DND-41 (cell line): ENCODE data around the gene SMARCD3.

Source experiments
- ATAC-seq: fragments of 200-7000 bp; cut with Tn5 transposase; 3 replicates; pipeline ENCODE4 v1.9.1; 2021; ENCODE audit warnings: low read depth; ENCODE audit not compliant: insufficient read depth
- DNase-seq: peaks from one replicate; pipeline ENCODE4 v3.0.0-alpha.2; 2020
- H2AFZ ChIP-seq: 2 replicates; pipeline ENCODE4 v1.6.0; 2012; ENCODE audit warnings: low read depth, low read length
- H3K27ac ChIP-seq: 2 replicates; pipeline ENCODE4 v1.5.1; 2012; ENCODE audit warnings: low read length, inconsistent platforms
- H3K27me3 ChIP-seq: fragments of 200-600 bp; sonication (generic); 2 replicates; pipeline ENCODE4 v1.6.0; 2012; ENCODE audit warnings: low read length, mild to moderate bottlenecking, inconsistent platforms; ENCODE audit not compliant: insufficient read depth, poor library complexity
- H3K36me3 ChIP-seq: 2 replicates; pipeline ENCODE4 v1.5.1; 2012; ENCODE audit warnings: low read length, inconsistent platforms; ENCODE audit not compliant: insufficient read depth
- H3K4me1 ChIP-seq: 2 replicates; pipeline ENCODE4 v1.5.1; 2012; ENCODE audit warnings: mild to moderate bottlenecking, low read length; ENCODE audit not compliant: insufficient read depth
- H3K4me2 ChIP-seq: 2 replicates; pipeline ENCODE4 v1.6.0; 2012; ENCODE audit warnings: mild to moderate bottlenecking, moderate library complexity, low read length, inconsistent platforms; ENCODE audit not compliant: insufficient read depth
- H3K4me3 ChIP-seq, 2 experiments: fragments of 200-600 bp in 1 of 2; shearing (Covaris generic) in 1 of 2; 2 replicates each; pipeline ENCODE4 v1.5.1; 2012 to 2016; ENCODE audit warnings: inconsistent platforms in 2 of 2, low read length in 2 of 2, mild to moderate bottlenecking in 2 of 2, low read depth in 1 of 2, moderate library complexity in 1 of 2
- H3K79me2 ChIP-seq: 2 replicates; pipeline ENCODE4 v1.6.0; 2012; ENCODE audit warnings: low read length, inconsistent platforms; ENCODE audit not compliant: insufficient read depth
- H3K9ac ChIP-seq: 2 replicates; pipeline ENCODE4 v1.6.0; 2012; ENCODE audit warnings: low read depth, mild to moderate bottlenecking, inconsistent platforms, low read length, moderate library complexity
- H3K9me3 ChIP-seq: 2 replicates; pipeline ENCODE4 v1.5.1; 2012; ENCODE audit warnings: low read length, moderate library complexity, mild to moderate bottlenecking, inconsistent platforms; ENCODE audit not compliant: insufficient read depth, severe bottlenecking
- H4K20me1 ChIP-seq: 2 replicates; pipeline ENCODE4 v1.6.0; 2012; ENCODE audit warnings: low read length; ENCODE audit not compliant: insufficient read depth
- CTCF ChIP-seq: IDR thresholded peaks from 2 replicates; pipeline ENCODE4 v1.5.1; 2012; ENCODE audit warnings: borderline replicate concordance, low read length, moderate library complexity, mild to moderate bottlenecking; ENCODE audit not compliant: poor library complexity, severe bottlenecking; ENCODE audit errors: extremely low read depth
- EZH2 ChIP-seq: IDR thresholded peaks from 3 replicates; pipeline ENCODE4 v1.6.1; 2012; ENCODE audit warnings: borderline replicate concordance, low read depth, mild to moderate bottlenecking, moderate library complexity, low read length, inconsistent platforms; ENCODE audit not compliant: severe bottlenecking

Gene SMARCD3

GRCh38 chr7:151252961-151253711 is 4.6 kb upstream of the SMARCD3 start:
- H3K4me2 ChIP-seq: no peak overlapping the region
- H3K9ac ChIP-seq: no peak overlapping the region
- DNase-seq: no peak
- peaks cover 89% of the 10 kb centered on the region for H3K27me3 ChIP-seq
- no peak overlapping the region for H2AFZ ChIP-seq
- ATAC-seq: no peak
- no peaks in the 10 kb centered on the region for H3K36me3 ChIP-seq
- H3K4me1 ChIP-seq: peaks cover 25% of the 10 kb centered on the region
- no peak overlapping the region for H3K4me3 ChIP-seq
- TF ChIP-seq CTCF (no peak), EZH2 (no peak)
- no peak overlapping the region for H3K27ac ChIP-seq
- peaks cover 19% of the 10 kb centered on the region for H4K20me1 ChIP-seq
- H3K9me3 ChIP-seq: no peaks in the 10 kb centered on the region
- H3K79me2 ChIP-seq: no peaks in the 10 kb centered on the region

- ATAC-seq (no peak), DNase-seq (no peak)
- H4K20me1 ChIP-seq: peaks cover 23% of the 10 kb centered on the region
- no peak overlapping the region for H3K4me3 ChIP-seq
- H3K4me2 ChIP-seq: 0 out of 2 replicates have a peak overlapping the region, but pooled peaks have one; percentile 57
- peaks cover 90% of the 10 kb centered on the region for H3K27me3 ChIP-seq
- H3K36me3 ChIP-seq: no peaks in the 10 kb centered on the region
- H3K9me3 ChIP-seq: no peaks in the 10 kb centered on the region
- H3K27ac ChIP-seq: no peak overlapping the region
- no peaks in the 10 kb centered on the region for H3K79me2 ChIP-seq
- peaks cover 31% of the 10 kb centered on the region for H3K4me1 ChIP-seq
- TF ChIP-seq EZH2 (no peak), CTCF (no peak)
- H3K9ac ChIP-seq: no peak overlapping the region
- no peak overlapping the region for H2AFZ ChIP-seq
Measured at GRCh38 chr7:151252561-151252835, 4.0 kb upstream of the SMARCD3 start.

- peak; percentile 70 for DNase-seq
Measured at GRCh38 chr7:151251689-151252560, 3.4 kb upstream of the SMARCD3 start.

More at GRCh38 chr7:151251689-151252560, 3.4 kb upstream of the SMARCD3 start:
- H3K9me3 ChIP-seq: no peaks in the 10 kb centered on the region
- peak overlapping the region; percentile 54 for H2AFZ ChIP-seq
- no peaks in the 10 kb centered on the region for H3K79me2 ChIP-seq
- H3K27me3 ChIP-seq: peaks cover 92% of the 10 kb centered on the region
- no peaks in the 10 kb centered on the region for H3K36me3 ChIP-seq
- H4K20me1 ChIP-seq: peaks cover 28% of the 10 kb centered on the region
- H3K9ac ChIP-seq: peak overlapping the region; percentile 28; the same call in 1 of the 2 replicates
- H3K4me1 ChIP-seq: peaks cover 33% of the 10 kb centered on the region
- H3K27ac ChIP-seq: no peak overlapping the region
- TF ChIP-seq CTCF (no peak), EZH2 (peak; percentile 74)
- peak overlapping the region; percentile 57 for H3K4me2 ChIP-seq
- H3K4me3 ChIP-seq: peak overlapping the region in 1 of 2 experiments; percentile 48; a peak in 2 of 4 replicates
- ATAC-seq: peak; percentile 72
